Kidney tubule cell (primary cell): ENCODE data around the gene AK4.
A peak's percentile ranks its signal among the peaks of the same experiment; 100 is the strongest.
"Not testable (repeated sequence)": the region's sequence is repeated elsewhere in the genome, so short reads cannot be mapped to it uniquely, and the experiment has no call there.

ENCODE experiments used
- DNase-seq: peaks from one replicate; pipeline ENCODE4 v3.0.0-alpha.2; 2018; ENCODE audit warnings: low spot score

The AK4 gene

GRCh38 chr1:65148178-65148547 lies at the start of gene AK4:
AK4 (plus strand) TSS chr1:65148203; CDS start chr1:65148408, 205 bp downstream.
- DNase-seq: not testable (repeated sequence)

GRCh38 chr1:65103807-65104206 lies 44.2 kb upstream of the AK4 start:
- DNase-seq: no peak

GRCh38 chr1:65104854-65105534 lies 43.0 kb upstream of the AK4 start:
- no peak for DNase-seq

DNA sequence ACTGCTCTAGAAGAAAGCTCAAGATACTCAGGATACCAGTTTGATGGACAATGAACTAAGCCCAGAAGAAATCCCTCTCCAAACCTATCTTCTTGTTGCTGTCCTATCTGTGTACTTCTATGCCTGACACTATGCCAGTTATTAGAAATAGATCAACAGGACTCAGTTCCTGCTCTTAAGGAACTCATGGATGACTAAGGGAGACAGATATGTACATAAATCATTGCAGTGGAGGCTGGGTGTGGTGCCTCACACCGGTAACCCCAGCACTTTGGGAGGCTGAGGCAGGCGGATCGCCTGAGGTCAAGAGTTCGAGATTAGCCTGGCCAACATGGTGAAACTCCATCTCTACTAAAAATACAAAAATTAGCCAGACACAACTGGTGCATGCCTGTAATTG lies 42.4 kb upstream of the AK4 start:
- DNase-seq: peak; percentile 39

DNA sequence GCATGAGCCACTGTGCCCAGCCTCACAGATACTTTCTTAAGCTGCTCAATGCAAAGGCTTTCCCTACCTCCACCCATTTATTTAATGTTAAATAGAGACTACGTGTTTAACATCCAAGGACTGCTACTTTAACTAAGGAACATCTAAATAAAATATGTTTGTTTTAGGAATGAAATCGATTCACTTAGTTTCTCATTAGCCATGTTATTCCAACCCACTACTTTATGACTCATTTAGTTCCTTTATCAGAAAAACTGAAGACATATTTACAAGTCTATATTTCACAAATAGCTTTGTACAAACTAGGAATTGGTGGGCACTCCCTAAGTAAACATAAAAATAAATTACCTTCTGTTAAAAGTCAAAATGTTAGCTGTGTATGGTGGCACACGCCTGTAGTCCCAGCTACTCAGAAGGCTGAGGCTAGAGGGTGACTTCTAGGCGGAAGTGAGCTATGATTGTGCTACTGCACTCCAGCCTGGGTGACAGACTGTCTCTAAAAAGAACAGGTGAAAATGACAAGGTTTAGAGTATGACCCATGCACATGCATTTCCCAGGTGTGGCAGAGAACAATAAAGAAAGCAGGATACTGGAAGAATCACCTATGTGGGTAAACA lies 39.9 kb upstream of the AK4 start:
- DNase-seq: no peak

DNA sequence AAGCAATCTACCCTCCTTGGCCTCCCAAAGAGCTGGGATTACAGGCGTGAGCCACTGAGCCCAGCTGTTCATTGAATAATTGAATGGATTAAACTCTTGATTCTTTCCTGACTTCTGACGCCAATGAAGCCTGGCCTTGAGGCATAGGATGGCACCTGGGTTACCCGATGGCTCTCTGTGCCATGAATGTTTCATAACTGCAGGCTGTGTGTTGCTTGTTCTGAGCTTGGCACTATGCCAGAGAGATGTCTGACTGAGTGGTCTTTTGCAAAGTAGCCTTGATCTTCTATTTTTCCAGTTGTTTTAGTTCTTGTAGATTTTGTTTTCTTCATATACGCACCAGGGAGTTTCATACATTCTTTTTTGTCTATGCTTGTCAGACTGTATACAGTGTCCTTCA lies 38.5 kb upstream of the AK4 start:
- no peak for DNase-seq

DNA sequence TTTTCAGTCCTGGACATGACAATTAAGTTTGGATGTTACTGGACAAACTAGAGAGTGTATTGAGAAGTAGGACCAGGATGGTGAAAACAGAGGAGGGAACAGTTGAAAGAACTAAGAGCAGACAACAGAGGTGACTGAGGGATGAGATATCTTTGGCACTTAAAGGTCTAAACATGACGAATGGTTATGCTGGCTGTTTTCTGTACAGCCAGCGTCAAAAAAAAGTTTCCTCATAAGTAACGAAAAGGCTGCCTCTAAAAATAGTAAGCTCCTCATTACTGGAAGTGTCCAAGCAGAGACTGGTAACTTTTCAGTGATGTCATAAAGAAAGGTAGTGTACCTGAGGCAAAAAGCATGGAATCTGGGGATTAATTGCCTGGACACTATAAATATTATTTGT lies 35.2 kb upstream of the AK4 start:
- no peak for DNase-seq

GRCh38 chr1:65113298-65113697 lies 34.7 kb upstream of the AK4 start:
- no peak for DNase-seq

- no peak for DNase-seq
Measured at GRCh38 chr1:65114322-65114721, 33.7 kb upstream of the AK4 start.

DNA sequence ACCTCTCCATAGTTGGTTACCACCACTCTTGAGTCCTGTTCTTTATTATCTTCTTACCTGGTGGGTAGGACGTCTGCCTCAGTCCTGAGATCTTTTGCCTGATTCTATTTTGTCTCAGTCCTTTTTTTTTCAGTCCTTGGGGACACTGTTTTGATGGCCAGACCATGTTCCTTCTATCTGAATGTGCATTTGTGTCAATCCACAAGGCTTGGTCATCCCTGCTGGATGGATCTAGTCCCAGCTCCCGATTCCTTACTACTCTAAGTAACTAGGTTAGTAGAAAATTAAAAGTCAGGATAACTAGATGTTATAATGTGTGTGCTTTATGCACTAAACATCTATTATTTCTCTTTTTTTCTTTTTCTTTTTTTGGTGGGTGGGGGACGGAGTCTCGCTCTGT lies 28.1 kb upstream of the AK4 start:
- peak; percentile 53 for DNase-seq

GRCh38 chr1:65129104-65129503 lies 18.9 kb upstream of the AK4 start:
- not testable (repeated sequence) for DNase-seq

- no peak for DNase-seq
Measured at GRCh38 chr1:65138524-65138923, 9.5 kb upstream of the AK4 start.

- not testable (repeated sequence) for DNase-seq
Measured at GRCh38 chr1:65139793-65140192, 8.2 kb upstream of the AK4 start.

- DNase-seq: peak; percentile 77
Measured at GRCh38 chr1:65141394-65141793, 6.6 kb upstream of the AK4 start.

DNA sequence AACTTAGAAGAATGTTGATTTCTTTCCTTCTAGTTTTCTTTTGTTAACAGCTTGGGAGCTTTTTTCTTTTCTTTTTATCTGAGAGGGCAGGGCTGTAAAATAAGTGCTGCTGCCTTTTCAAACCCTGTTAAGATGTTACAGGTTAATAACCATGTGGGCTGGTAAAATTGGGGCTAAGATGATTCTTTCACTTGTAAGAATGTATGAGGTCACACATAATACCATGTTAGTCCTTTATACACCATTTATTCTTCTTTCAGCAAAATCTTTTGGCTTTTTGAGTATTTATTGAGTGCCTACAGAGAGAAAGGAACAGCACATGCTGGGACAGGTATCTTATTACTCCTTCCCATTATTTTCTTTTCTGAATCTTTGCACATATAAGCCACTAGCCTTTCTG lies 6.1 kb upstream of the AK4 start:
- no peak for DNase-seq

DNA sequence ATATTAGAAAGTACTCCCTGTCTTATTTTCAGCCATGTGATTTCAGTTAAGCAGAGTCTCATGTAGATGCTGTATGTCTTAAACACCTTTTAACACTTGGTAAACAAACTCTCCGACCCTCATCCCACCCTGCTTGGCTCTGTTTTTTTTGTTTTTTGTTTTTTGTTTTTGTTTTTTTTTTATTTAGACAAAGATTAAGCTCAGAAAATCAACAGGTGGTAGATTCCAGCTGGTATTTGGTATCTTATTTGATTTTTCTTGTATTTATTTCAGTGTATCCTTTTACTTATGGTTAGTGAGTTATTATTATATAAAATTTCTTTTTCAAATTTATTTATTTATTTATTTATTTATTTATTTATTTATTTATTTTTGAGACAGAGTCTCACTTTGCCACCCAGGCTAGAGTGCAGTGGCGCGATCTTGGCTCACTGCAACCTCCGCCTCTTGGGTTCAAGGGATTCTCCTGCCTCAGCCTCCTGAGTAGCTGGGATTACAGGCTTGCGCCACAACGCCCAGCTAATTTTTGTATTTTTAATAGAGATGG lies 4.8 kb upstream of the AK4 start:
- not testable (repeated sequence) for DNase-seq

DNA sequence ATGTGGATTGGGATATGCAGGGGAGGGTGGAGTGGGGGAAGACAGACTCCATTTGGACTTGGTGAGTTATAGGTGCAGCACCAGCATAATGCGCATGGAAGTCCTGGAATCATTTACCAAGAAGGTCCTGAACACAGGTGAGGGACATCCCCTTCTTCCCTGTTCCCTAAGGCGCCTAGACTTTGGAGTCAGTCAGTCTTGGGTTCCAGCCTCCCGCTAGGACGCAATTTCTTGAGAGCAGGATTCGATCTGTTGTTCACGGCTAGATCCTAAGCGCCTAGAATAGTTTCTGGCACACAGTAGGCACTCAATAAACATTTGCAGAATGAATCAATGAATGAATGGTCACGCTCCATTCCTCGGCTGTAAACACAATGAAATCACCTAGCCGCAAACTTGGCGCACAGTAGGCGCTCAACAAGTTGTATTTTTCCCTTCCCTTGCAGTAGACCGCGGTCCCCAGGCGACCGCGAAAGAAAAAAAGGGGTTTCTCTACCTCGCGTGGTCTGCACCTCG lies 1.0 kb upstream of the AK4 start:
- no peak for DNase-seq

DNA sequence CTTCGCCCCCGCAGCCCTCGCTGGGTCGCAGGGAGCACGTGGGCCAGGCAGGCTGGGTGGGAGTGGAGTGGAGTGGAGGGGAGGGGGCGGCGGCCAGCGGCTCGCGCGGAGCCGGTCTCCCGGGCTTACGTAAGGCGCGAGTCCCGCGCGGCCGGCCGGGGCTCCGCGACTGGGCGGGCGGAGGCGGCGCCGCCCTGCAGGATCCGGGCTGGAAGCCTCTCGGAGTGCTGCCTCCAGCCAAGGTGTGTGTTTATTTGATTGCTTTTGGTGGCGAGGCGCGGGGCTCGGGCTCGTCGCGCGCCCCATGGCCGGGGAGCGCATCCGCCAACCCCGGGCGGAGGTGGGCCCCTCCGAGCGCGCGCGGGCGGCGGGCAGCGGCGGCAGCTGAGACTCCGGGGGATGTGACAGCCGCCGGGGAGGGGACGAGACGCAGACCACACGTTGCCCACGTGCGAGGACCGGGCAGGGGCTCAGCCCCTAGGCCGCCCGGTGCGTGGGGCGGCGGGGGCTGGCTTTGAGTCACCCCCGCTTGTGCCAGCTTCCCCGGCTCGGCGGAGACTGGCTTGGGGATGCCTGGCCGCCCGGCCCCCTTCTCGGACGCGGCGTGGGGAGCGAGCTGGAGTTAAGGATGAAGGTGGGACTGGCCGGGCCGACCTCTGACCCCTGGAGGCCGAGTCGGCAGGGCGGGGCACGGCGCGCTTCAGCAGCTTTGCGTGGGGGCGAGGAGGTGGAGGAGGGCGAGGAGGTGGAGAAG lies 402 bp upstream of the AK4 start:
- DNase-seq: peak; percentile 80

DNA sequence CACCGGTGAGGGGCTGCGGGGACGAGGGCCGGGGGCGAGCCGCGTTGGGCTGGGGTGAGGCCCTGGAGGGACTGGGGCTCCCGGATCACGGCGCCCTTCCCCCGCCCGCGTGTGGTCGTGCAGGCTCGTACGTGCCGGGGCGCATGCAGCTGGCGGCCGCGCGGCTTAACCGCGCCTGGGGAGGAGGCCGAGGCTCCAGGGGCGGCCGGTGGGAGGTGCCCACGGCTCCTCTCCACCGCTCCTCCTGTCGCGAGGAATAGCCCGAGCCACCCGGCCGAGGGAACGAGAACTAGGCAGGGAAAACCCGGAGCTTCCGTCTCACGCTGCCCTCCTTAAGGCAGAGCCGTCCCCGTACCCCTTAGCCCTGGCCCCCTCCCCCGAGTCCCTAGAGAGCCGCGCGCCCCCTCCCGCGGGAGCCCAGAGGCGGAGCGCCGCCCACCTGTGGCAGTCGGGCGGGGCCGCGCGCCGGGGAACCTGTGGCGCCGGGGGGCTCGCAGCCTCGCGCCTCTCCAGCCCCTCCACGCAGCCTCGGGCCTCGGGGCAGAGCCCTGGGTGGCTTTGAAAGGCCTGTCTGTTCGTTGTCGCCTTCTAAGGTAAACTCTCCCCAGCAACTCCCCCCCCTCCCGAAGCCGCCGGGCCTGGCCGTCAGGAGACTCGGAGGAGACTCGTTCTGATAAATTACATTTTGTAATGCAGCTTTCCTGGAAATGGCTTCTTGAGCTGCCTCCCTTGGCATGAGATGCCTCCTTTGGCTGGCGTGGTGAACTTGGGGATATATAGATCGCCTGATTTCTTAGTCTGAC lies 746 bp downstream of the AK4 start:
- DNase-seq: peak; percentile 80

DNA sequence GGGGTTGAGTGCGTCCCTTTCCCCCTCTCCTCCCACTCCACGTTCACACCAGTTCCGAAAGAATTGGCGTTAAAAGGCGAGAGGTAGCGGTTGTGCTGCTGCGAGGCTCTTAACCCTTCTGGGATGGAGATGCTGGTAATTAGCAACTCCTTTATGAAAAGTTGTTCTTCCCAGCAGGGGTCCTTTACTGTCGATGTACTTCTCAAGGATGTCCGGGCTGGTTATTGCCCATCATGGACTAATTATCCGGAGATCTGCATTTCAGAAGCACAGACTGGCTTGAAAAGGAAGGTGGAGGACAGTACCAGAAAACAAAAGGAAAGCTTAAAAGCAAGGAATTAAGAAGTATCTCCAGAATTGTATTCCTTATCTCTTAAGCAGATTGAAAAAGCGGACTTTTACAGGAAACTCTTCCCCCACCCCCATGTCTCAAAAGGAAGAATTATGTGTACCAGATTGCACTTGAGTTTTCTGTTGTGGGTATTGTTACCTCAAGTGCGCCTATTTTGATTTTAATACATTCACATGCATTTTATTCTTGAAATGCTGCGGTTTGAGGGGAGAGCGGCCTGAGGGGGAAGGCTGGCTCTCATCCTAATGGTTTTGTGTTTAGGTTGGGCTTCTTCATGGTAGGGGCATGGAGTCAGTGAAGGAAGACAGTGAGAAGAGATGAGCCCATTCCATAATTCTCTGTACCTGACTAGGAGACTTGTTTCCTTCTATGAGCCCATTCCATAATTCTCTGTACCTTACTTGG lies 1.5 kb downstream of the AK4 start:
- no peak for DNase-seq

DNA sequence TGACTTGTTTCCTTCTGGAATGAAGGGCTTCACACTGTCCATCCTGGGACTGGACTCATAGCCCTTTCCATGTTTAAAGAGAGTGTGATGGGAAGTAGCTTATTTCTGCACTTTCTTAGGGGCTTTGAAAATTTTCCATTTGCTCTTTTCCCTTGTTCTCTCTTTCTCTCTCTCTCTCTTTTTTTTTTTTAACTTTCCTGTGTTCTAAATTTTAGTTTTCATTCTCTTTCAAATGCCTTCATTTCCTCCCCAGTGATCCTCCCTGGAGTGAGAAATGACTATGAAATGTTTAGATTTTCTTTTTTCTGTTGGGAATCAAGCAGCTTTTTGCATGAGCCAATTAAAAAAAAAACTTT lies 2.1 kb downstream of the AK4 start:
- DNase-seq: no peak
